ENCODE data around the gene AMER2.

The AMER2 gene

DNA sequence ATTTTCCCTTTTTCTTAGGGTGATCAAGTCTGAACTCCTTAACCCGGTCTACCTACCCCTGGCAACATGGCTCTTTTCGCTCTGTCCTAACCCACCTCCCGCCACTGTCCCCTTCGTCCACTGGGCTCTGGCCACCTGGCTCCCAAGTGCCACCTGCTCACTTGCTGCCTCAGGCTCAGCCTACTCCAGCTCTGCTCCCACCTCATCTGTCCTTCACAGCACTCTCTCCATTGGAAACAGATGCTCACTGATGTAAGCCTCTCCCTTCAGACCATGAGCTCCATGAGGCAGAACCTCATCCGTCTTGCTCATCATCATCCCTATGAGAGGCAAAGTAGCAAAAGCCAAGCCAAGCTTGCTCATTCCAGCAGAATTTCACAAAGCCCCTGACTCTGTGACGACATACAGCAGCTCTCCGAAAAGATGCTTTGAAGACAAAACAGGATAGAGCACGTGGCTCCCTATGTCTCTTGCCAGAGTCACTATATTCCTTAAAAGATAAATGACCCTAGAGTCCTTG lies 35.3 kb upstream of the AMER2 start:
- H3F3A ChIP-seq (ENCODE audit: insufficient read depth, low read length) = no peaks in the 10 kb centered on the region
- no peak overlapping the region for H3K4me2 ChIP-seq (ENCODE audit: low read depth, low read length)
- H3K79me2 ChIP-seq (ENCODE audit: low read length) = no peaks in the 10 kb centered on the region
- no peaks in the 10 kb centered on the region for H3K4me1 ChIP-seq (ENCODE audit: low read length)
- no peak overlapping the region for H3K4me3 ChIP-seq (ENCODE audit: low read length)
- H3K27me3 ChIP-seq (replicated peaks; ENCODE audit: insufficient read depth, low read length) = no peaks in the 10 kb centered on the region
- no peak for DNase-seq
- H3K27ac ChIP-seq (ENCODE audit: low read length) = no peak overlapping the region
- no peak for TF ChIP-seq EZH2phosphoT487 (IDR thresholded peaks at IDR 0.05; ENCODE audit: low read length)
- TF ChIP-seq CTCF (IDR thresholded peaks at IDR 0.05; ENCODE audit: low read length) = no peak
- TF ChIP-seq EZH2 (optimal IDR thresholded peaks at IDR 0.05; ENCODE audit: low read depth, low read length) = no peak
- H3K9me2 ChIP-seq (replicated peaks; ENCODE audit: insufficient read depth, low read length) = no peaks in the 10 kb centered on the region
- H2AFZ ChIP-seq (ENCODE audit: low read length) = no peak overlapping the region
- H3K9me3 ChIP-seq (replicated peaks; ENCODE audit: insufficient read depth, low read length) = no peaks in the 10 kb centered on the region
- H3K9ac ChIP-seq (ENCODE audit: low read length) = no peak overlapping the region
- H4K20me1 ChIP-seq (ENCODE audit: insufficient read depth, low read length) = no peaks in the 10 kb centered on the region
- no peaks in the 10 kb centered on the region for H3K36me3 ChIP-seq (replicated peaks; ENCODE audit: insufficient read depth, low read length)

DNA sequence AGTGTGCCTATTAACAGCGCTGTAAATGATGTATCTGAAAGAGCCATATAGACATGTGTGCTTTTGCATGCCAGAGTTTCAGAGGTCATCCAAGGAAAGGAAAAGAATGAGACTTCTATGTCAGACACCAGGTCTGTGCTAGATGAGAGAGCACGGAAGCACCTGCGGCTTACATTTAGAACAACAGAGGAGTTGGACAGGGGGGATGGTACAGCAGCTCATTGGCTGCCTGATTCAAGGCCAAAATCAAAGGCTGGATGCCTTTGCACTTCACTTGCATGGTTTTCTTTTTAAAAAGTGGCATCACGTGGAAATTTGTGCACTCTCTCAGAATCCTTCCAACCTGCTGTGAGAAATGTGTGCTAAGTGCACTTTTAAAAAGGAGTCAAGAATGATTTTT lies 32.8 kb upstream of the AMER2 start:
- H3K4me1 ChIP-seq (ENCODE audit: low read length) = no peaks in the 10 kb centered on the region
- TF ChIP-seq EZH2phosphoT487 (IDR thresholded peaks at IDR 0.05; ENCODE audit: low read length) (no peak), CTCF (IDR thresholded peaks at IDR 0.05; ENCODE audit: low read length) (no peak), EZH2 (optimal IDR thresholded peaks at IDR 0.05; ENCODE audit: low read depth, low read length) (no peak)

GRCh38 chr13:25203127-25203740 lies 31.1 kb upstream of the AMER2 start:
- H3K9me3 ChIP-seq (replicated peaks; ENCODE audit: insufficient read depth, low read length) = no peaks in the 10 kb centered on the region
- no peaks in the 10 kb centered on the region for H3F3A ChIP-seq (ENCODE audit: insufficient read depth, low read length)
- H3K4me2 ChIP-seq (ENCODE audit: low read depth, low read length) = no peak overlapping the region
- no peak for DNase-seq
- no peaks in the 10 kb centered on the region for H3K79me2 ChIP-seq (ENCODE audit: low read length)
- no peaks in the 10 kb centered on the region for H3K9me2 ChIP-seq (replicated peaks; ENCODE audit: insufficient read depth, low read length)
- no peaks in the 10 kb centered on the region for H3K36me3 ChIP-seq (replicated peaks; ENCODE audit: insufficient read depth, low read length)
- no peak overlapping the region for H3K4me3 ChIP-seq (ENCODE audit: low read length)
- H3K27me3 ChIP-seq (replicated peaks; ENCODE audit: insufficient read depth, low read length) = no peaks in the 10 kb centered on the region
- no peak overlapping the region for H3K27ac ChIP-seq (ENCODE audit: low read length)
- H2AFZ ChIP-seq (ENCODE audit: low read length) = no peak overlapping the region
- no peaks in the 10 kb centered on the region for H4K20me1 ChIP-seq (ENCODE audit: insufficient read depth, low read length)
- H3K9ac ChIP-seq (ENCODE audit: low read length) = no peak overlapping the region
- H3K4me1 ChIP-seq (ENCODE audit: low read length) = no peaks in the 10 kb centered on the region
- no peak for TF ChIP-seq EZH2phosphoT487 (IDR thresholded peaks at IDR 0.05; ENCODE audit: low read length)
- no peak for TF ChIP-seq CTCF (IDR thresholded peaks at IDR 0.05; ENCODE audit: low read length)
- no peak for TF ChIP-seq EZH2 (optimal IDR thresholded peaks at IDR 0.05; ENCODE audit: low read depth, low read length)

More for the DNA sequence above, 32.8 kb upstream of the AMER2 start:
- no peak for DNase-seq
- Histone ChIP-seq H2AFZ (ENCODE audit: low read length) (no peak overlapping the region), H3K36me3 (replicated peaks; ENCODE audit: insufficient read depth, low read length) (no peaks in the 10 kb centered on the region), H4K20me1 (ENCODE audit: insufficient read depth, low read length) (no peaks in the 10 kb centered on the region), H3K4me3 (ENCODE audit: low read length) (no peak overlapping the region), H3K9ac (ENCODE audit: low read length) (no peak overlapping the region), H3K79me2 (ENCODE audit: low read length) (no peaks in the 10 kb centered on the region), H3K27ac (ENCODE audit: low read length) (no peak overlapping the region), H3K4me2 (ENCODE audit: low read depth, low read length) (no peak overlapping the region), H3K9me2 (replicated peaks; ENCODE audit: insufficient read depth, low read length) (no peaks in the 10 kb centered on the region), H3K9me3 (replicated peaks; ENCODE audit: insufficient read depth, low read length) (no peaks in the 10 kb centered on the region), H3F3A (ENCODE audit: insufficient read depth, low read length) (no peaks in the 10 kb centered on the region), H3K27me3 (replicated peaks; ENCODE audit: insufficient read depth, low read length) (no peaks in the 10 kb centered on the region)

Data from MM.1S (cell line).